NCI-H1436 (cell line): Measurements from ENCODE around the gene ZNF547.
"Not testable (repeated sequence)": the region's sequence is repeated elsewhere in the genome, so short reads cannot be mapped to it uniquely, and the experiment has no call there.

ENCODE experiments used
- DNase-seq: peaks from one replicate; lab custom pipeline; 2025; lab: John Stamatoyannopoulos, UW

The ZNF547 gene

GRCh38 chr19:57374647-57375046 is 11.3 kb downstream of the ZNF547 start:
- DNase-seq, result not testable (repeated sequence)

- DNase-seq, result no peak
These were observed 12.8 kb downstream of the ZNF547 start for GRCh38 chr19:57376151-57376550.

GRCh38 chr19:57377498-57378146 is 14.3 kb downstream of the ZNF547 start:
- no peak for DNase-seq

GRCh38 chr19:57380923-57381322 is 17.6 kb downstream of the ZNF547 start:
- no peak for DNase-seq

GRCh38 chr19:57382806-57383488 is 19.6 kb downstream of the ZNF547 start:
- DNase-seq, result no peak

- no peak for DNase-seq
These were observed 25.9 kb downstream of the ZNF547 start for GRCh38 chr19:57389194-57389729.

GRCh38 chr19:57389730-57390598 is 26.6 kb downstream of the ZNF547 start, which contains the start of gene ZNF548:
TSS of gene ZNF548 (plus strand) at chr19:57389854. CDS start at chr19:57390100, 246 bp downstream.
- peak; percentile 98 for DNase-seq

GRCh38 chr19:57395710-57396109 is 32.4 kb downstream of the ZNF547 start:
- DNase-seq, result no peak

- no peak for DNase-seq
These were observed 35.5 kb downstream of the ZNF547 start for GRCh38 chr19:57398868-57399267.

GRCh38 chr19:57403737-57404563 is 40.6 kb downstream of the ZNF547 start:
- DNase-seq, result no peak

GRCh38 chr19:57406516-57407123 is 43.3 kb downstream of the ZNF547 start:
- peak; percentile 59 for DNase-seq

GRCh38 chr19:57410877-57411671 is 47.7 kb downstream of the ZNF547 start, which contains the start of gene ZNF17:
TSS of gene ZNF17 (plus strand) at chr19:57411161. CDS start at chr19:57413616, 2,455 bp downstream.
- peak; percentile 93 for DNase-seq

GRCh38 chr19:57419439-57419838 is 56.1 kb downstream of the ZNF547 start:
- no peak for DNase-seq

GRCh38 chr19:57421037-57421436 is 57.7 kb downstream of the ZNF547 start:
- DNase-seq, result no peak
